ENCODE data around the gene ACOT12.
"Not testable (repeated sequence)": the region's sequence is repeated elsewhere in the genome, so short reads cannot be mapped to it uniquely, and the experiment has no call there.

Gene ACOT12

DNA sequence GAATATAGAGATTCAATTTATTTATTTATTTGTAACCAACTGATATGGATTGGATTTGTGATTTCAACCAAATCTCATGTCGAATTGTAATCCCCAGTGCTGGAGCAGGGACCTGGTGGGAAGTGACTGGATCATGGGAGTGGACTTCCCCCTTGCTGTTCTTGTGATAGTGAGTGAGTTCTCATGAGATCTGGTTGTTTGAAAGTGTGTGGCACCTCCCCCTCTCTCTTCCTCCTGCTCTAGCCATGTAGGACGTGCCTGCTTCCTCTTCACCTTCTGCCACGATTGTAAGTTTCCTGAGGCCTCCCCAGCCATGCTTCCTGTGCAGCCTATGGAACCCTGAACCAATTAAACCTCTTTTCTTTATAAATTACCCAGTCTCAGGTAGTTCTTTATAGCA is 55.7 kb downstream of the ACOT12 start:
- DNase-seq (ENCODE audit: low read depth in 2 of 2), result not testable (repeated sequence)

DNA sequence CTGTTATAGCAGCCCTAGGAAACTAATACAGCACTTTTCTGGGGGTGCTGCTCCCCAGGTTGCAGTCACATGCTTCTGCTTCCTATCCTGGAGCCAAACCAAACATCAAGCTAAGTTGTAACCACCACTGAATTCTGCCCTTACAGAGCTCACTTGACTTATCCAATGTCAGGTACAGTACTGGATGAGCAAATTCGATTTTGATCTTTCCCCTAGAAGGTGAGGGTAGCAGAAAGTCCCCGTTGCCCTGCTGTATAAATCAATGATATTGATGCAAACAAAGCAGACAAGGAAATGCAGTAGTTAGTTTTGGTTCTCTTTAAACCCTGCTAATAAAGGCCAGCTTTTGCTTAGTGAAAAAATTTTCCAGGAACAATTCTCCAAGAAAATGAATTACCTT is 56.1 kb downstream of the ACOT12 start:
- no peak for DNase-seq (ENCODE audit: low read depth in 2 of 2)

DNA sequence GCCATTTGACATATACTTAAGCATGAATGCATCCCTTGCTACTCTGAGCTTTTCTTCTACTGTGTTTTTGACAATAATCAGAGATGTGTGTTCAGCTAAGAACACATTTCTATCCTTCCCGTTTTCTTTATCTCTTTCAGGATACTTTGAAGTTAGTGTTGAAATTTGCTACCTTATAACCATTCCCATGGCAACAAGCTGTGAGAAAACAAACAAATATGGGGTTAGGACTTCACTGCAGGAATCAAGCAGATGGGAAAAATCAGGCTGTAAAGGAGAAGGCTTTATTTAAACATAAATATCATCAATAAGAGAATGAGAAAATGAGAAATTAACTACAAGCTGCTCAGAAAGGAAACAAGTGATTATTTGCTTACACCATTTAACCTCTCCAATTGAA is 57.4 kb downstream of the ACOT12 start:
- no peak for DNase-seq (ENCODE audit: low read depth in 2 of 2)

DNA sequence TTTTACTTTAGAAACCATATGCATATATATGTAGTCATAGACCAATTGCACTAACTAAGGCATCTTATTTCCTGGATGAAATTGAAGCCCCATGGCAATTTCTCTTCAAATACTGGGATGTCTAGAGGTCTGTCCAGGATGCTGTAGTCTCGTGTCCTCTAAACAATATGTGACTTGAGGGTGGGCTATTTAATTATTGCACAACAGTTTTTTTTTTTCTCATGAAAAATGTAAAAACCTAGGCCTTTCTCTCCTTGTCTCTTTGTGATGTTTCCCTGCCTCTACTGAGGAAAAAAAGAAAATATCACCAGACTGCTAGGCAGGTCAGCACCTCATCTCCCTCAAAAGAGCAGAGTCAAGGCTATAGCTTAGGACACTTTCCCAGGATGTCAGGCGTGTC is 58.0 kb downstream of the ACOT12 start:
- no peak for DNase-seq (ENCODE audit: low read depth in 2 of 2)

DNA sequence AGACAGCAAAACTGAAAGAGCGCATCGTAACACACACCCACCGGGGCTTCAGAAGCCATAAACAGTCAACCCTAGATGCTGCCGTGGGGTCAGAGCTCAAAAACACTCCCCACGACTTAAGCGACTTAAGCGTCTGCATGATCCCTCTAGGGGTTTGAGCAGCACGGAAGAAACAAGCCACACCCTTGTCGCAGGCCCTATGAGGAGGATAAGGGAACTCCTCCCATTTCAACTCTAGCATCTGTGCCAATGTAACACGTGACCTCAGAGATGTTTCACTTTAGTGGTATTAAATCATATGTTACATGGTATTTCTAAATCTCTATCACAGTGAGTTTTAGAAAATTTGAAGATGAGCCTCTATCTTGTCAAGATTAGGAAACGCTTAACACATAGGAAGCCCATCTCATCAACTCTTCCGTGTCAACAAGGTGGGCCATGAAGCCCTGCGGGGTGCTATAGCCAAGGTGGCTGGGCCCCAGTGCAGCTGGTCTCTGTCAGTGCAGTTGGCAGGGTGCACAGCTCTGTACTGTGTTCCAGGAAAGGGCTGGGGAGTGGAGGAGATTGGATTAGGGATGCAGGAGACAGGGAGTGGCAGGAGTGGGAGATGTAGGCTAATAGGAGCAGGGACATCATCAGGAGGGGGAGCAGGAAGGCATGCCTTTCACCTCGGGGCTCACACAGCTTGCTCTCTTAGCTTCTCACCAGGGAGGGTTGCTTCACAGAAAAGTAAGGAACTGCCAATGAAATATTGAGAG is 59.5 kb downstream of the ACOT12 start:
- DNase-seq (ENCODE audit: low read depth in 2 of 2), result no peak

DNA sequence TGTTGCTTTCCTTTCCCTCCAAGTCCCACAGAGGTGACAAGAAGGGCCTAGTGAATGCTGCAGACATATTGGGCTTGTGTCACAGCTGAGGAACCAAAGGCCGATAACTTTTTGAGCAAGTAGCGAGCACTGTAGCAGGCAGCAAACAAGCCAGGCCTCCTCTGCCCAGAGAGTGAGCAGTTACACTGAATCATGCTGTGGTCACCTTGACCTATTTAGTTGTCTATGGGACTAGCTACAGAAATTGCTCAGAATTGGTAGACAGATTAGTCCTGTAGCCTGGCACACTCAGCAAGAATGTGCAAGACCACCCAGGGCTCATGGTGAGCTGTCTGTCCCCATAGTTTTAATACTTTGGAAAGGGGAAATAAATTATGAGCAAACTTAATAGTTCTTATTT is 67.4 kb downstream of the ACOT12 start:
- DNase-seq (ENCODE audit: low read depth in 2 of 2), result no peak

DNA sequence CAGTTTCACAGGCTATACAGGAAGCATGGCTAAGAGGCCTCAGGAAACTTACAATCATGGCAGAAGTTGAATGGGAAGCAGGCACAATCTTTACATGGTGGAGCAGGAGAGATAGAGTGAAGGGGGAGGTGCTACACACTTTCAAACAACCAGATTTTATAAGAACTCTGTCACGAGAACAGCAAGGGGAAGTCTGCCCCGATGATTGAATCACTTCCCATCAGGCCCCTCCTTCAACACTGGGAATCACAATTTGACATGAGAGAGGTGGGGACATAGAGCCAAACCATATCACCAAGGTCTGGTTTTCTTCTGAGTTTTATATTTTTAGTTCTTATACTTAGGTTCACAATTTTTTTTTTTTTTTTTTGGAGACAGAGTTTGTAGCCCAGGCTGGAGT is 76.4 kb downstream of the ACOT12 start:
- DNase-seq (ENCODE audit: low read depth in 2 of 2), result no peak

DNA sequence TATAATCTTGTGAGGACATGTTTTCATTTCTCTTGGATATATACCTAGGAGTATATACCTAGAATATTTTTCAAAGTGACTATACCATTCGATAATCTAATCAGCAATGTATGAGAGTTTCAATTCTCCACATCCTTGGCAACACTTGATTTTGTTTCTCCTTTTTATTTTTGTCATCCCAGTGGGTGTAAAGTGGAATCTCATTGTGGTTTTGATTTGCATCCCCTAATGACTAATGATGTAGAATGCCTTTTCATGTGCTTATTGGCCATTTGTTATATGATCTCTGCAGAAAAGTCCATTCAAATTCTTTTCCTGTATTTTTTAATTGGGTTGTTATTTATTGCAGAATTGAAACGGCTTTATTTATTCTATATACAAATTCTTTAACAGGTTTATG is 77.4 kb downstream of the ACOT12 start:
- DNase-seq (ENCODE audit: low read depth in 2 of 2), result no peak

DNA sequence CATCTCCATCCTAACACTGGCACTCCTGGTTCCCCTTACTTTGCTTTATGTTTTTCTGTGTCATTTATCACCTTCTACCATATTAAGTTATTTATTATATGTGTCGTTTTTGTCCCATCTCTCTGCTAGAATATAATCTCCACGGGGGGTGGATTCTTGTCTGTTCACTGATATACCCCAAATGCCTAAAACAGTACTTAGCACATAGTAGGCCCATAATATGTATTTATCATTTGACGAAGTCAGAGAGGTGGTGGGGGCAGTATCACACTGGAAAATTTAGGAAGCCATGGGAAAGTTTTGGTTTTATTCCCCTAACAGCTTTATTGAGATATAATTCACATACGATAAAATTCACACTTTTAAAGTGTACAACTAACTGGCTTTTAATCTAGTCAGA is 78.1 kb downstream of the ACOT12 start:
- no peak for DNase-seq (ENCODE audit: low read depth in 2 of 2)

DNA sequence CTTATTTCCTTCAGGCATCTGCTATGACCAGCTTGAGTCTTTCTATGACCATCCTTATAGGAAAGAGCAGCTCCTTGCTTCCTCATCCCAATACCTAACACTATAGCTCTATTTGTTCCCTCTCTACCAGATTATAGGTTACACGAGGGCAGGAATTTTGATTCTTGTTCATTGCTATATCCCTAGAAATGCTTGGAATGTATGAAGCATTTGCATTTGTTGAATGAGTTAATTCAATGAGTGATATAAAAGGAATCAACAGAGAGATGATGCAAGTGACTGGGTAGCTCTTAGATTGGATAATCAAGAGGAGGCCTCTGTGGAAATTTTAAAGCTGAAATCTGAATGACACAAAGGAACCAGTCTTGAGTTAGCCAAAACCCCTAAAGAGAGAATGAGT is 78.6 kb downstream of the ACOT12 start:
- DNase-seq (ENCODE audit: low read depth in 2 of 2), result no peak

DNA sequence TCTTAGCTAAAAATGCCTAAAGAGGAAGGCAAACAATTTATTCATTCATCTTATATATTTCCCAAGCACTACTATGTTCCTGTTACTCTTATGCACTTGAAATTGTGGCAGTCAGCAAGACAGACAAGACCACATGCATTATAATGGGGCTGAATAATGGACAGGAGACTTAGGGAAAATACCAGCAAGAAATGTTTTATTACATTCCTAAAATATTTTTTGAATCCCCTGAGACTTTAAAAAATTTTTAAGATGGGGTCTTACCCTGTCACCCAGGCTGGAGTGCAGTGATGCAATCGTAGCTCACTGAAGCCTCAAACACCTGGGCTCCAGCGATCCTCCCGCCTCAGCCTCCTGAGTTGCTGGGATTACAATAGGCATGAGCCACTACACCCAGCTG is 79.4 kb downstream of the ACOT12 start:
- no peak for DNase-seq (ENCODE audit: low read depth in 2 of 2)

DNA sequence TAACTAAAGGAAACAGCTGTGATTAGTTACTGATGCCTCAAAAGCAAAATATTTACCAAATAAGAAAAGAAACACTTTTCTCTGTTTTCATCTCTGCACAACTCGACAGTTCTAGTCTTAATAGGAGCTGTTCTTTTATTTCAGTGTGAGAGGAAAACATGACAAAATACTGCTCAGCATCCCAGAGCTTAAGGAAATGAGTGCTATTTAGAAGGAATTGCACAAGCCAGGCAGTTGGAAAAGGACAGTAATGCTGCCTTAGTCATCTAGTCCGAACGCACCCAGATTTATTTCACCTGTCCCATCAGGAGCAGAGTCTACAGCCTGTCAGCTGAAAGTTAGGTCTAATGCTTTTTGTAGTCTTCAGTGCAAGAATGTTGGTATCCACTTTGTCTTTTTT is 80.2 kb downstream of the ACOT12 start:
- DNase-seq (ENCODE audit: low read depth in 2 of 2), result no peak

DNA sequence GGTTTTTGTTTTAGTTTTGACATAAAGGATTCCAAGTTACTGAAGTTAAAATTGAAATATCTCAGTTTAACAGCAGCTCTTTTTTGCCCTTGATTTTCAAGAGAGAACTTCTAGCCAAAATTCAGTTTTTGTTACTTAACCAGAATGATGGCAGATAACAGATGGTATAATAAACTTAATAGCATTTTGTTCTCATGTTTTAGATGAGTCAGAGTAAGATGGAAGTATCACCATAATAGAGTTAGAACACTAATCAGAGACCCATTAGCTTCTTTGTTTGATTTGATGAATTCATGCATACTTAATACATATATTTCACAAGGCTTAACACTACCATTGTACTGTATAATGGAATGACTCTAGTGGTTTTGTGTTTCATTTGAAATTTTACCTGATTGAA is 80.7 kb downstream of the ACOT12 start:
- no peak for DNase-seq (ENCODE audit: low read depth in 2 of 2)

DNA sequence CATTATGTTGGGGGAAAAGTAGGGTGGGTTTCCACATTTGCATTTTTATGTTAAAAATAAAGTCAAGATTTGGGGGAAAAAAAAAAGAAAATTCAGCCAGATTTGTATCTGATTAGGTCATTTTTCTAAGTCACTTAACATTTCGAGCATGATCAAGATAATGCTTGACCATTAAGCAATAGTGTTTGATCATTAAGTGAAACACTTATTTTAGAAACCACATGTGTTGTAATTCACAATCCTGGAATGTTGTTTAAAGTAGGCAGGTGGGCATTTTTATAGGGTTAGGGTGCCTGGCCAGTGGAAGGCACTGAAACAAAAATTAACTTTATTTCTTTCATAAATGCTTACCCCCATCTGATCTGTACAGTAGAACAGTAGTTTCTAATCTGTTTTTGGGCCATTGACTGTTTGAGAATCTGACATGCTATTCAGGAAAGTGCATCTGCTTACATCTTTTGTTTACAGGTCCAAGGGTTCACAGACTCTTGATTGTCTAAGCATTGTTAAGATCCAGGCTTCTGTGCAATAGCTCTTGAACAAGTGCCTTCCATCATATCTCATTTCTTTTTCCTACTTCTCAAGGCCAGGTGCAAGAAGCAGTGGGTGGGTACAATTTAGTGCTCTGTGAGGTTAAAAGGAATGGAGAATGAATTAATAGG is 83.4 kb downstream of the ACOT12 start:
- DNase-seq (ENCODE audit: low read depth in 2 of 2), result no peak

DNA sequence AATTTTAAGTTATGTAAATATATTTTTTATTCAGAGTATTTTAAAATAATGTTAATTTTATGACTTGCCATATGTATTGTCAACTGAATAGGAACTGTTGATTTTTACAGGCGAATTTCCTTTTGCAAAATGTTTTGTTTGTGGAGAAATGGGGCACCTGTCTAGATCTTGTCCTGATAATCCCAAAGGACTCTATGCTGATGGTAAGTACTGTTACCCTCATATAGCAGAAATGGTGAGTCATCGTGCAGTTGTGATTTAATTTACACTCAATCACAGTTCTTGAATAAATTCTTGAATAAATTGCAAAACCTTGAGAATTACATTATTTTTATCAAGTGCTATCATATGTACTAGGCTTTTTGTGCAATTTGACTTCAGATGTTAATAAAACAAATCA is 85.1 kb downstream of the ACOT12 start:
- no peak for DNase-seq (ENCODE audit: low read depth in 2 of 2)

DNA sequence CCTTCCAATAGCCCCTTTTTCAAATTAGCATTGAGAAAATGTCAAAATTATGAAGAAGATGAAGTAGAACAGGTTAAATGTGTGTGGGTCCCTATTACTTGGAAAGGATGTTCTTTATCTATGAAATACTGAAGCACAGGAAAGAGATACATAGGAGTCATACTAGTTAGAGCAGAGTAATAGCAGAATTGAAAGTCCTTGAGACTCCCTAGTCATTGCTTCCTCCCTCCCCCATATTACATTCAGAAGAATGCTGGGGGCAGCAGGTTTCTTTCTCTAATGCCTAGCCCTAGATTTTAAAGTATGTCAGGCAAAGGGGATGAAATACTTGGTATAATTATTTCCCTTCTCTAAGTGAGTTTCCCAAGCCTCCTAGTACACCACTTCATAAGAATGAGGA is 88.1 kb downstream of the ACOT12 start:
- DNase-seq (ENCODE audit: low read depth in 2 of 2), result no peak

DNA sequence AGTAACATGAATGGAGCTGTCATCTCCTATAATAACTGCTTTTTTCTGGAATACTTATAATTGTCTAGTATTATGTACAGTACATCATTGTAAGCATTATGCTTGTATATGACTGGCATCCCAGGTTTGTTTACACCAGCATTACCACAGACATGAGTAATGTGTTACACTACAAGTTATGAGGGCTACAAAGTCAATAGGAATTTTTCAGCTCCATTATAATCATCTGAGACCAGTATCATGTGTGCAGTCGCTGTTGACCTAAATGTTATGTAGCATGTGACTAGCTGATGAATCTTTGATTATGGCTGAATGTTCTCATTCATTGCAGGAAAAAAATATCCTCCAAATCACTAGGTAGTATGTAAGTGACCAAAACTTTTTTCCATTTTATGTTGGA is 90.4 kb downstream of the ACOT12 start:
- DNase-seq (ENCODE audit: low read depth in 2 of 2), result no peak

DNA sequence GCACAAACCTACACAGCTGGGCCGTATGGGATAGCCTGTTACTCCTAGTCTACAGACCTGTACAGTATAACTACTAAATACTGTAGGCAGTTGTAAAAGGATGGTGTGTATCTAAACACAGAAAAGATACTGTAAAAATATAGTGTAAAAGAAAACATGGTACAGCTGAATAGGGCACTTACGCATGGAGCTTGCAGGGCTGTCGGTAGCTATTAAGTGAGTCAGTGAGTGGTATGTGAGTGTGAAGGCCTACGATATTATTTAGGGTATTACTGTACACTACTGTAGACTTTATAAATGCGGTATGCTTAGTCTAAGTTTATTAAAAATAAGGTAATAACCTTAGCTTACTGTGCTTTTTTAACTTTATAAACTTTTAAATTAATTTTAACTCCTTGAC is 91.3 kb downstream of the ACOT12 start:
- no peak for DNase-seq (ENCODE audit: low read depth in 2 of 2)

DNA sequence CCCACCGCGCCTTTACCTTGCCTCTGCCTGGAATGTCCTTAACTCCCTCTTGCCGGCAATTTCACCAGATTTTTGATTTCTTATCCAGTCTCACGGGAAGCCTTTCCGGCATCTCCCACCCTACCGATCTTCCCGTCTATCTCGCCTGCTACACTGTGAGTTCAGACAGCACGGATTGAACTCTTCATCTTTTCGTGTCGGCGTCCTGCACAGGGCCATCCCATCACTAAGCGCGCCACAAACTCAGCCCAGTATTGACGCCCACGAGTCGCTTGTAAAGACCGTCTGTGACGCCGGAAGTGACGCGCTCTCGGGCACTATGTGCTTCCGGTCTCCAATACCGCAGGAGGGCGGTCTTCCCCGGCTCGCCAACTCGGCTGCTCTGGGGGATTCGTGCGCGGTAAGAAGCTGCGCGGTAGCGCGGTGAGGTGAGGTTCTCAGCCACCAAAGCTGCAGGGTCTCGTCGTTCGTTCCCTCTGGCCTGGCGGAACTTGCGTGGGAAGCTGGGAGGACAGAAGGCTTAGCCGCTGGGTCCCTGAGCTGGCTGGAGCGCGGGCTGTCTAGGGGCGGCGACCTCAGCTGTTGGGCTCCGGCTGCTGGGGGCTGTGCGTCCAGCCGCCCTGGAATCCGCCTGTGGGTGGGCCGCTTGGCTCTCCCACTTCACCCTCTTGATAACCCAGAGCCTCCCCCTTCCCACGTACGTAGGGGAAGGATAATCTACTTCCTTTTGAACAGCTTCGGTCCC is 92.5 kb downstream of the ACOT12 start, which contains the start of gene ZCCHC9:
Gene ZCCHC9, plus strand, starts transcription at position 317 of the 745 bp plus-strand sequence. CDS start 3,171 bp downstream, outside the sequence.
- peak; percentile 88 to 89 for DNase-seq (ENCODE audit: low read depth in 2 of 2)

DNA sequence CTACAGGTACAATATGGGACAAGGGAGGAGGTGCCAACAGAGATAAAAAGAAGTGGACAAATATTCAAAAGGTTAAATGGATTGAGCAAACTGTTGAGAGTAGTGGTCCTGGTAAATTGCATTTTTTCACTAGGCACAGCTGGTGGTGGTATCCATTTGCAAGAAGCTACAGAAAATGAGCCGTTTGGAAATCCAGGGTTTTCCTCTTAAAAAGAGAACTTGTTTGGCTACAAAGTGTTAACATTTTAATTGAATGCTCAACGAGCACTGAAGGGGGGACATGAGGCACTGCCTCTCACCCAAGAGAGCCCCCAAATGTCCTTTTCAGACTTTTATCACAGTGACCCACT is 93.0 kb downstream of the ACOT12 start:
- no peak for DNase-seq (ENCODE audit: low read depth in 2 of 2)

DNA sequence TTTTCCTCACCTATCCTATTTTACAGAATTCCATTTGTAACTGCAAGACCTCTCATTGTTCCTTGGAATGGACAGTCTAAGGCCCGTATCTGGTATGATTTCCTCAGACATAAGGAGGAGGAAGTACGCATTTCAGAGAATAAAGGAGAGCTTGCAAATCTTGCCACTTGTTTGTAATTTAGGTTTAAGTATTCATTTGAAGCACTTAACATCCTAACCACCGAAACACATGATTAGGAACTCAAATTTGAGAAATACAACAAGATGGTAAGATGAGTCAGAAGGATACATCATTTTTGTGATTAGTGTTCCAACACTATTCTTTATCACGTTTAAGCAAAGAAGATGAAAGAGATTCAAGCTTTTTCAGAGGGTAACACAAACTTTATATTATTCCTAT is 96.4 kb downstream of the ACOT12 start:
- DNase-seq (ENCODE audit: low read depth in 2 of 2), result no peak

DNA sequence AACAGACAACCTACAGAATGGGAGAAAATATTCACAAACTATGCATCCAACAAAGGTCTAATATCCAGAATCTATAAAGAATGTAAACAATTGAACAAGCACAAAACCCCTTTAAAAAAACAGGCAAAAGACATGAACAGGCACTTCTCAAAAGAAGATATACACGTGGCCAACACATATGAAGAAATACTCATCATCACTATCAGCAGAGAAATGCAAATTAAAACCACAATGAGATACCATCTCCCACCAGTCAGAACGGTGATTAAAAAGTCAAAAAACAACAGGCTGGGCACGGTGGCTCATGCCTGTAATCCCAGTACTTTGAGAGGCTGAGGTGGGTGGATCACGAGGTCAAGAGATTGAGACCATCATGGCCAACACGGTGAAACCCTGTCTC is 99.9 kb downstream of the ACOT12 start:
- DNase-seq (ENCODE audit: low read depth in 2 of 2), result not testable (repeated sequence)

DNA sequence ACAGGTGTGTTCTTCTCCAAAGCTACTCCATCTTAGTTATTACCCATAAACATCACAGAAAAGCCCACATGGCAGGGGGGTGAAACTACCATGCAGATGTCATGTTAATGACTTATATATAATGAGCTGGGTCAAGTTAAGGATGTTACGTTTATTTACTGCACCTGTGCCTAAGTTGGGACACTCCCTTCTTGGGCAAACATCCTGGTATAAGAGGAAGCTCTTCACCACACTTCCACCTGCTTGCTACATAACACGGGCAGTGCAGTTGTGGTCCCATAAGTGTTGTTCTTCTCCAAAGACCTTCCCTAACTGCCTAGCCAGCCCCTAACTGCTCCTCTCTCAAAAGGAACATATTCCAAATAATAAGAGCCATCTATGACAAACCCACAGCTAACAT is 101.8 kb downstream of the ACOT12 start:
- DNase-seq (ENCODE audit: low read depth in 2 of 2), result no peak
